SK-N-SH treated with all-trans-retinoic acid at 6 μM for 48 hours (cell line): ENCODE measurements around the gene KRTAP19-8.

Experiments
- CREB5 ChIP-seq: fragments of 250-450 bp; sonication (Bioruptor Pico); IDR thresholded peaks from 2 replicates; pipeline ENCODE4 v1.5.1; 2020; ENCODE audit warnings: low read depth, mild to moderate bottlenecking, moderate library complexity
- CSRNP3 ChIP-seq: fragments of 250-450 bp; sonication (Bioruptor Pico); IDR thresholded peaks from 2 replicates; pipeline ENCODE4 v1.5.1; 2021; ENCODE audit warnings: mild to moderate bottlenecking, moderate library complexity
- ESRRG ChIP-seq: fragments of 250-450 bp; sonication (Bioruptor Pico); IDR thresholded peaks from 2 replicates; pipeline ENCODE4 v1.6.1; 2021; ENCODE audit warnings: mild to moderate bottlenecking
- ISL1 ChIP-seq: fragments of 250-450 bp; sonication (Bioruptor Pico); IDR thresholded peaks from 2 replicates; pipeline ENCODE4 v2.1.2; 2022; ENCODE audit warnings: mild to moderate bottlenecking, moderate library complexity
- OSR1 ChIP-seq: fragments of 250-450 bp; sonication (Bioruptor Pico); IDR thresholded peaks from 2 replicates; pipeline ENCODE4 v1.8.0; 2022; ENCODE audit warnings: moderate library complexity, mild to moderate bottlenecking, inconsistent platforms
- PATZ1 ChIP-seq: fragments of 250-450 bp; sonication (Bioruptor Pico); IDR thresholded peaks from 2 replicates; pipeline ENCODE4 v1.8.0; 2020; ENCODE audit warnings: mild to moderate bottlenecking, moderate library complexity, borderline replicate concordance
- RARB ChIP-seq: fragments of 250-450 bp; sonication (Bioruptor Pico); IDR thresholded peaks from 2 replicates; pipeline ENCODE4 v1.8.0; 2021; ENCODE audit warnings: mild to moderate bottlenecking, moderate library complexity
- SNAI2 ChIP-seq: fragments of 250-450 bp; sonication (Bioruptor Pico); IDR thresholded peaks from 2 replicates; pipeline ENCODE4 v1.5.0; 2020; ENCODE audit warnings: mild to moderate bottlenecking, moderate library complexity
- ZC3H10 ChIP-seq: fragments of 250-450 bp; sonication (Bioruptor Pico); IDR thresholded peaks from 2 replicates; pipeline ENCODE4 v1.5.1; 2021; ENCODE audit warnings: mild to moderate bottlenecking, moderate library complexity
- ZFP3 ChIP-seq: fragments of 250-450 bp; sonication (Bioruptor Pico); IDR thresholded peaks from 2 replicates; pipeline ENCODE4 v1.5.0; 2020; ENCODE audit warnings: mild to moderate bottlenecking, moderate library complexity
- ZNF565 ChIP-seq: fragments of 450-650 bp; formaldehyde crosslinking; conservative IDR thresholded peaks from 2 replicates; pipeline ENCODE4 v1.5.0; 2020; ENCODE audit warnings: low read depth, mild to moderate bottlenecking, moderate library complexity

GRCh38 chr21:31018232-31018631 is 20.0 kb downstream of the KRTAP19-8 start:
- TF ChIP-seq ZC3H10 (no peak), CSRNP3 (CRISPR knock-in tag) (no peak), ESRRG (no peak), PATZ1 (no peak), ZFP3 (CRISPR knock-in tag) (no peak), ZNF565 (no peak), CREB5 (CRISPR knock-in tag) (no peak), RARB (CRISPR knock-in tag) (no peak), SNAI2 (no peak), ISL1 (no peak), OSR1 (no peak)
